ENCODE data around the gene LMBR1L.

LMBR1L gene

GRCh38 chr12:49050507-49051372, 59.9 kb downstream of the LMBR1L start:
- no peak for TF ChIP-seq MYNN (tag by site-specific recombination; IDR thresholded peaks at IDR 0.05; ENCODE audit: borderline replicate concordance)
- no peak for TF ChIP-seq ZNF600 (tag by site-specific recombination; IDR thresholded peaks at IDR 0.05)
- TF ChIP-seq ZNF639 (tag by site-specific recombination; IDR thresholded peaks at IDR 0.05): no peak
- no peak for TF ChIP-seq ZNF148 (tag by site-specific recombination; IDR thresholded peaks at IDR 0.05; ENCODE audit: borderline replicate concordance)
- no peak for TF ChIP-seq ZNF837 (tag by site-specific recombination; IDR thresholded peaks at IDR 0.05)
- CTCF ChIA-PET: interaction anchor here (0.6 kb wide), 1 partner anchor 31 kb away, joined by 5 read pairs; no protein-coding TSS in a partner anchor
- H3K4me3 ChIP-seq (ENCODE audit: low read depth, low read length): no peak overlapping the region
- no peak overlapping the region for H3K27ac ChIP-seq (ENCODE audit: extremely low read depth, low read depth, low read length)
- 0 out of 2 replicates have a peak, but pooled peaks cover 2% of the 10 kb centered on the region for H3K4me1 ChIP-seq (ENCODE audit: control insufficient read depth, insufficient read depth, low read length)
- H3K9me3 ChIP-seq (ENCODE audit: control insufficient read depth, insufficient read depth, low read depth, low read length): no peaks in the 10 kb centered on the region
- peaks cover 52 to 100% of the 10 kb centered on the region in 2 experiments for H3K36me3 ChIP-seq (ENCODE audit: control insufficient read depth in 2 of 2, insufficient read depth in 1 of 2, low read length in 2 of 2)
- POLR2A ChIA-PET: interaction anchor here (2.9 kb wide), 1 partner anchor 14 kb away, joined by 8 read pairs; no protein-coding TSS in a partner anchor

GRCh38 chr12:49049566-49050224, 61.0 kb downstream of the LMBR1L start:
- no peak overlapping the region for H3K4me3 ChIP-seq (ENCODE audit: low read depth, low read length)
- CTCF ChIA-PET: no interaction called here
- no peaks in the 10 kb centered on the region for H3K9me3 ChIP-seq (ENCODE audit: control insufficient read depth, insufficient read depth, low read depth, low read length)
- TF ChIP-seq ZBTB49 (tag by site-specific recombination; IDR thresholded peaks at IDR 0.05; ENCODE audit: low read depth) (no peak), ZIC2 (tag by site-specific recombination; IDR thresholded peaks at IDR 0.05) (peak; percentile 36; the same call in 1 of the 2 replicates)
- POLR2A ChIA-PET: interaction anchor here (2.1 to 2.9 kb wide), 2 partner anchors 8 to 12 kb away, joined by 7 to 8 read pairs; no protein-coding TSS in a partner anchor
- no peak overlapping the region for H3K27ac ChIP-seq (ENCODE audit: extremely low read depth, low read depth, low read length)
- H3K4me1 ChIP-seq (ENCODE audit: control insufficient read depth, insufficient read depth, low read length): no peaks in the 10 kb centered on the region
- peaks cover 52 to 99% of the 10 kb centered on the region in 2 experiments for H3K36me3 ChIP-seq (ENCODE audit: control insufficient read depth in 2 of 2, insufficient read depth in 1 of 2, low read length in 2 of 2)

GRCh38 chr12:49048953-49049352, 61.7 kb downstream of the LMBR1L start:
- Histone ChIP-seq H3K27ac (ENCODE audit: extremely low read depth, low read depth, low read length) (no peak overlapping the region), H3K9me3 (ENCODE audit: control insufficient read depth, insufficient read depth, low read depth, low read length) (no peaks in the 10 kb centered on the region), H3K36me3 (ENCODE audit: control insufficient read depth in 2 of 2, insufficient read depth in 1 of 2, low read length in 2 of 2) (peaks cover 52 to 99% of the 10 kb centered on the region in 2 experiments), H3K4me3 (ENCODE audit: low read depth, low read length) (no peak overlapping the region), H3K4me1 (ENCODE audit: control insufficient read depth, insufficient read depth, low read length) (no peaks in the 10 kb centered on the region)
- CTCF ChIA-PET: interaction anchor here (1.5 kb wide), 1 partner anchor 39 kb away, joined by 3 read pairs; no protein-coding TSS in a partner anchor
- POLR2A ChIA-PET: interaction anchor here (2.1 to 2.9 kb wide), 2 partner anchors 9 to 12 kb away, joined by 7 to 8 read pairs; no protein-coding TSS in a partner anchor
- no peak for TF ChIP-seq ZNF133 (tag by site-specific recombination; IDR thresholded peaks at IDR 0.05)
- no peak for TF ChIP-seq KLF7 (tag by site-specific recombination; IDR thresholded peaks at IDR 0.05; ENCODE audit: borderline replicate concordance)
- no peak for TF ChIP-seq ATF2 (tag by site-specific recombination; IDR thresholded peaks at IDR 0.05; ENCODE audit: low read depth)
- no peak for TF ChIP-seq ZNF280C (tag by site-specific recombination; IDR thresholded peaks at IDR 0.05)
- TF ChIP-seq HIC1 (tag by site-specific recombination; IDR thresholded peaks at IDR 0.05): no peak
- TF ChIP-seq ZNF658 (tag by site-specific recombination; IDR thresholded peaks at IDR 0.05): no peak
- no peak for TF ChIP-seq ZNF311 (tag by site-specific recombination; IDR thresholded peaks at IDR 0.05; ENCODE audit: borderline replicate concordance)
- no peak for TF ChIP-seq ZFHX2 (tag by site-specific recombination; conservative IDR thresholded peaks at IDR 0.05)
